GM12878 (cell line): ENCODE measurements around the gene EID1. TPM values are rescaled to one million over a fixed set of nuclear protein-coding genes. Genes with fewer than 3 reads are reported as not detected.

ENCODE experiments used
- ATAC-seq: fragments of 200-7000 bp; cut with Tn5 transposase; 3 replicates; pipeline ENCODE4 v1.9.1; 2020; ENCODE audit warnings: mild to moderate bottlenecking, moderate library complexity
- BruUV-seq: library from RNA; stranded (reverse); fragments of 400-500 nt; replicated peaks from 2 replicates; lab custom pipeline; 2021; lab: Mats Ljungman, UMichigan
- CTCF ChIA-PET: fragments of 300-600 bp; sonication (Branson Sonifier 250); formaldehyde crosslinking; extraction: SDS; loops from one replicate; lab custom pipeline; 2021; ENCODE audit warnings: inconsistent platforms; lab: Yijun Ruan, JAX
- POLR2A ChIA-PET: fragments of 350-600 bp; formaldehyde crosslinking; extraction: SDS; loops from one replicate; lab custom pipeline; 2021; ENCODE audit warnings: inconsistent platforms; lab: Charles Lee
- RAD21 ChIA-PET: fragments of 300-600 bp; sonication (Branson Sonifier 250); formaldehyde crosslinking; loops from one replicate; lab custom pipeline; 2023; ENCODE audit warnings: antibody characterized with exemption; ENCODE audit not compliant: unreplicated experiment; lab: Charles Lee
- SMC1A ChIA-PET: fragments of 300-600 bp; sonication (Branson Sonifier 250); formaldehyde crosslinking; loops from one replicate; lab custom pipeline; 2023; ENCODE audit not compliant: unreplicated experiment, uncharacterized antibody; lab: Charles Lee
- DNase-seq: peaks from one replicate; pipeline ENCODE4 v3.0.0-alpha.2; 2011; ENCODE audit warnings: low read depth, low spot score
- FAIRE-seq: peaks from 3 replicates; lab custom pipeline; 2011; peaks lifted over from hg19 to GRCh38; lab: Jason Lieb, UNC
- H2AFZ ChIP-seq: 2 replicates; pipeline ENCODE4 v1.6.0; 2011; ENCODE audit warnings: low read depth, low read length, control low read depth; ENCODE audit not compliant: control insufficient read depth
- H3K27ac ChIP-seq: 2 replicates; pipeline ENCODE4 v1.5.1; 2011; ENCODE audit warnings: control low read depth; ENCODE audit not compliant: control insufficient read depth, insufficient read depth
- H3K27me3 ChIP-seq, 2 experiments: replicated peaks in 1 of 2; 2 replicates each; pipeline versions ENCODE4 v1.6.0 to v1.6.1; 2011; ENCODE audit warnings: low read length in 1 of 2; ENCODE audit not compliant: control insufficient read depth in 2 of 2, insufficient read depth in 2 of 2
- H3K36me3 ChIP-seq, 2 experiments: 2 replicates each; pipeline ENCODE4 v1.5.1; 2011; ENCODE audit warnings: low read length in 1 of 2; ENCODE audit not compliant: control insufficient read depth in 2 of 2, insufficient read depth in 2 of 2
- H3K4me1 ChIP-seq: 2 replicates; pipeline ENCODE4 v1.6.1; 2011; ENCODE audit warnings: mild to moderate bottlenecking, low read length, moderate library complexity, mixed read lengths; ENCODE audit not compliant: control insufficient read depth, insufficient read depth
- H3K4me2 ChIP-seq: 2 replicates; pipeline ENCODE4 v1.6.0; 2011; ENCODE audit warnings: control low read depth; ENCODE audit not compliant: control insufficient read depth, insufficient read depth
- H3K4me3 ChIP-seq: fragments of 200-600 bp; sonication (generic); 2 replicates; pipeline ENCODE4 v1.5.1; 2016
- H3K79me2 ChIP-seq: 2 replicates; pipeline ENCODE4 v1.6.0; 2011; ENCODE audit warnings: low read length; ENCODE audit not compliant: control insufficient read depth, insufficient read depth
- H3K9ac ChIP-seq: 2 replicates; pipeline ENCODE4 v1.8.0; 2011; ENCODE audit warnings: low read length, control low read depth, mixed read lengths; ENCODE audit not compliant: control insufficient read depth, insufficient read depth
- H3K9me3 ChIP-seq: replicated peaks from 3 replicates; pipeline ENCODE4 v1.5.1; 2011; ENCODE audit warnings: mild to moderate bottlenecking, low read length; ENCODE audit not compliant: control insufficient read depth, insufficient read depth
- H4K20me1 ChIP-seq: 2 replicates; pipeline ENCODE4 v1.6.0; 2011; ENCODE audit not compliant: control insufficient read depth, insufficient read depth
- CEBPB ChIP-seq, 2 experiments: fragments of 150-350 bp in 1 of 2; IDR thresholded peaks; 2 replicates each; pipeline ENCODE4 v1.6.1; 2012 to 2014; ENCODE audit warnings: low read depth in 2 of 2, low read length in 2 of 2, borderline replicate concordance in 1 of 2, inconsistent platforms in 1 of 2
- CHD2 ChIP-seq: IDR thresholded peaks from 2 replicates; pipeline ENCODE4 v1.6.1; 2011; ENCODE audit warnings: low read depth, low read length, improper control_type of control experiment, borderline replicate concordance
- EED ChIP-seq: sonication (generic); IDR thresholded peaks from 2 replicates; pipeline ENCODE4 v1.6.1; 2016; ENCODE audit warnings: antibody characterized with exemption, low read depth
- EGR1 ChIP-seq, 2 experiments: IDR thresholded peaks; 1 replicate in 1 of 2; 2 replicates in 1 of 2; pipeline ENCODE4 v1.6.1; 2011 to 2012; ENCODE audit warnings: low read depth in 2 of 2, low read length in 2 of 2, borderline replicate concordance in 1 of 2, mild to moderate bottlenecking in 1 of 2, moderate library complexity in 1 of 2
- FOXM1 ChIP-seq: IDR thresholded peaks from 2 replicates; pipeline ENCODE4 v1.6.1; 2012; ENCODE audit warnings: low read depth, mild to moderate bottlenecking, inconsistent platforms, low read length, moderate library complexity
- NBN ChIP-seq: fragments of 450-650 bp; IDR thresholded peaks from 2 replicates; pipeline ENCODE4 v1.6.1; 2016
- NR2C2 ChIP-seq: IDR thresholded peaks from 2 replicates; pipeline ENCODE4 v1.6.1; 2011; ENCODE audit warnings: borderline replicate concordance, low read depth; ENCODE audit not compliant: control insufficient read depth, insufficient read length
- POU2F2 ChIP-seq: IDR thresholded peaks from 3 replicates; pipeline ENCODE4 v1.6.1; 2011; ENCODE audit warnings: low read depth, mild to moderate bottlenecking, low read length, borderline replicate concordance
- RAD21 ChIP-seq: IDR thresholded peaks from 2 replicates; pipeline ENCODE4 v1.6.1; 2011; ENCODE audit warnings: mild to moderate bottlenecking, low read depth, low read length, moderate library complexity; ENCODE audit not compliant: insufficient read depth
- RB1 ChIP-seq: fragments of 450-650 bp; formaldehyde crosslinking; IDR thresholded peaks from 2 replicates; pipeline ENCODE4 v1.6.1; 2017; ENCODE audit warnings: mild to moderate bottlenecking, borderline replicate concordance
- RFX5 ChIP-seq: IDR thresholded peaks from 2 replicates; pipeline ENCODE4 v1.6.1; 2011; ENCODE audit warnings: low read depth, low read length, improper control_type of control experiment
- SPI1 ChIP-seq: IDR thresholded peaks from 2 replicates; pipeline ENCODE4 v1.6.1; 2011; ENCODE audit warnings: low read depth, mild to moderate bottlenecking, low read length, moderate library complexity, borderline replicate concordance; ENCODE audit not compliant: insufficient read depth
- SREBF1 ChIP-seq: IDR thresholded peaks from 2 replicates; pipeline ENCODE4 v1.6.1; 2012; ENCODE audit warnings: mild to moderate bottlenecking, low read length
- STAT3 ChIP-seq: IDR thresholded peaks from 2 replicates; pipeline ENCODE4 v1.6.1; 2011; ENCODE audit warnings: low read depth, low read length, improper control_type of control experiment
- YY1 ChIP-seq: IDR thresholded peaks from 2 replicates; pipeline ENCODE4 v1.6.1; 2011; ENCODE audit warnings: low read depth, mild to moderate bottlenecking, low read length
- WGBS: methylation state at CpG from one replicate; pipeline ENCODE4 v1.1.6; 2016; ENCODE audit warnings: low lambda C conversion rate; ENCODE audit not compliant: insufficient replicate concordance, insufficient coverage; ENCODE audit errors: missing lambda C conversion rate; 5-methylcytosine and 5-hydroxymethylcytosine counted together
- in situ Hi-C: fragments of 300-500 bp; cut with MboI; formaldehyde crosslinking; loops from 9 replicates; pipeline ENCODE4 v1.14.3; 2018; ENCODE audit warnings: mixed read lengths
- intact Hi-C: fragments of 100-400 bp; cut with micrococcal nuclease; formaldehyde crosslinking; loops from one replicate; pipeline ENCODE4 v1.14.2; 2022; ENCODE audit not compliant: unreplicated experiment
- polyA plus RNA-seq, 11 experiments: library from polyadenylated mRNA; depleted of rRNA in 4 of 11; unstranded in 6 of 11; stranded (reverse) in 5 of 11; fragments of >200 nt; fragmentation: Nextera tagmentation in 4 of 11; fragmentation: Illumina TruSeq in 1 of 11; extraction: Ambion mirVana in 4 of 11; extraction: Trizol in 1 of 11; gene quantifications; 1 replicate in 1 of 11; 2 replicates in 10 of 11; pipeline versions ENCODE4 v1.2.1 to v1.2.3, GENCODE V29; 2011 to 2016; ENCODE audit warnings: inconsistent platforms in 2 of 11, missing spikeins in 2 of 11, low read depth in 1 of 11
- total RNA-seq, 4 experiments: library from RNA; depleted of rRNA in 3 of 4; stranded (reverse); fragments of >200 nt in 3 of 4; fragmentation: Illumina TruSeq in 1 of 4; extraction: Trizol in 1 of 4; gene quantifications; 2 replicates each; pipeline versions ENCODE4 v1.2.1 to v1.2.3, GENCODE V29; 2013 to 2021
- TF ChIP-seq, protein P1 (sequence below): fragments of 450-650 bp; IDR thresholded peaks from 2 replicates; pipeline ENCODE4 v1.6.1; 2016; ENCODE audit warnings: mild to moderate bottlenecking, moderate library complexity, borderline replicate concordance
- TF ChIP-seq, protein P2 (sequence below): IDR thresholded peaks from 2 replicates; pipeline ENCODE4 v1.6.1; 2012; ENCODE audit warnings: low read depth, low read length, improper control_type of control experiment
- TF ChIP-seq, protein P3 (sequence below): fragments of 150-350 bp; IDR thresholded peaks from 2 replicates; pipeline ENCODE4 v1.6.1; 2014; ENCODE audit warnings: mild to moderate bottlenecking, low read depth, low read length

The EID1 gene
- total and polyA plus RNA-seq, 10 of the 15 experiments (the other 5 are each of a cell fraction or from before 2014, with no cell fraction given) = 45.6 to 210 (median 124) TPM

DNA sequence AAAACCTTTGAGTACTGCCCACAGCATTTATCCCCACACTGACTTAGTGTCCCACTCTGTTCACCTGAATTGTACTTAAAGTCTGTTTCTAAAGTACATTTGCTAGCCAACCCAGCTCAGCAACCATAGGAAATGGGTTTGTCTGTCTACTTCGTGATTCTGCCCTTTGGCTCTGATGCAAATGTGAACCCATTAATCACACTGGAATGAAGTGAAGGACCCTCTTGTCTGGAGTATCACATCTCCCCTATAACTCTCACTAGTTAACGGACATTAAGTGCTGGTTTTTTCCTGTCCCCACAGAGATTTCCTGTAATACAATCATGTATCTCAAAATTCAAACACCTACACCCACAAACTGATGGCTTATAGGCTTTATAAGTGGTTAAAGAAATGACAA, 20.5 kb downstream of the EID1 start (continued):
- TF ChIP-seq NBN (no peak), RAD21 (no peak)

DNA sequence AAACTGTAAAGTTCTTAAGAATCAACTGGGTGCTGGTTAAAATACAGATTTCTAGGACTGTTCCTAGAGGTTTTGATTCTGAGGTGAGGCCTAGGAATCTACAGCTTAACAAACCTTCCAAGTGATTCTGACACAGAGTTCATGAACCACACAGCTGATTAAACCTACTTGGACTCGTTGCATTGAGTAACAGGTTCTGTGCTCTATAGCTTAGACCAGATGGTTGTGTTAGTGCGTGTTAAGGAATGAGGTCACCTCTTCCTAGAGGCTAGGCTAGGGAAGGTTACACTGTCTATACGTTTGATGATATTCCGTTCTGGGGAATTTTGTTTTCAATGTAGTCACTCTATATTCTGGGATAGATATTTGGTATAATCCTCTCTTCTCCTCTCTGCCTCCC, 21.9 kb downstream of the EID1 start:
- no peak overlapping the region for H3K9ac ChIP-seq
- H3K4me1 ChIP-seq = no peaks in the 10 kb centered on the region
- 67% methylated on average over 4 of the region's 4 CpGs for WGBS
- no peaks in the 10 kb centered on the region for H3K36me3 ChIP-seq
- CTCF ChIA-PET = interaction anchor here (1.0 kb wide), 1 partner anchor 12 kb away, joined by 3 read pairs; no protein-coding TSS in a partner anchor
- no peak for FAIRE-seq
- no peak overlapping the region for H2AFZ ChIP-seq
- no TSS peak for BruUV-seq
- POLR2A ChIA-PET = no interaction called here
- no peaks in the 10 kb centered on the region for H4K20me1 ChIP-seq
- ATAC-seq = no peak
- DNase-seq = no peak
- in situ Hi-C loops (no loop called here), intact Hi-C loops (no loop called here)
- no peak overlapping the region for H3K4me2 ChIP-seq
- H3K27me3 ChIP-seq = no peaks in the 10 kb centered on the region
- H3K27ac ChIP-seq = no peak overlapping the region
- no peaks in the 10 kb centered on the region for H3K9me3 ChIP-seq
- no peaks in the 10 kb centered on the region for H3K79me2 ChIP-seq
- RAD21 ChIA-PET = interaction anchor here (1.0 kb wide), 1 partner anchor 64 kb away, joined by 4 read pairs; the partner anchor contains the start of gene SHC4
- SMC1A ChIA-PET = interaction anchor here (1.9 kb wide), 1 partner anchor 41 kb away, joined by 4 read pairs; no protein-coding TSS in a partner anchor
- no peak overlapping the region for H3K4me3 ChIP-seq
- no peak for TF ChIP-seq STAT3
- TF ChIP-seq, protein P1, sequence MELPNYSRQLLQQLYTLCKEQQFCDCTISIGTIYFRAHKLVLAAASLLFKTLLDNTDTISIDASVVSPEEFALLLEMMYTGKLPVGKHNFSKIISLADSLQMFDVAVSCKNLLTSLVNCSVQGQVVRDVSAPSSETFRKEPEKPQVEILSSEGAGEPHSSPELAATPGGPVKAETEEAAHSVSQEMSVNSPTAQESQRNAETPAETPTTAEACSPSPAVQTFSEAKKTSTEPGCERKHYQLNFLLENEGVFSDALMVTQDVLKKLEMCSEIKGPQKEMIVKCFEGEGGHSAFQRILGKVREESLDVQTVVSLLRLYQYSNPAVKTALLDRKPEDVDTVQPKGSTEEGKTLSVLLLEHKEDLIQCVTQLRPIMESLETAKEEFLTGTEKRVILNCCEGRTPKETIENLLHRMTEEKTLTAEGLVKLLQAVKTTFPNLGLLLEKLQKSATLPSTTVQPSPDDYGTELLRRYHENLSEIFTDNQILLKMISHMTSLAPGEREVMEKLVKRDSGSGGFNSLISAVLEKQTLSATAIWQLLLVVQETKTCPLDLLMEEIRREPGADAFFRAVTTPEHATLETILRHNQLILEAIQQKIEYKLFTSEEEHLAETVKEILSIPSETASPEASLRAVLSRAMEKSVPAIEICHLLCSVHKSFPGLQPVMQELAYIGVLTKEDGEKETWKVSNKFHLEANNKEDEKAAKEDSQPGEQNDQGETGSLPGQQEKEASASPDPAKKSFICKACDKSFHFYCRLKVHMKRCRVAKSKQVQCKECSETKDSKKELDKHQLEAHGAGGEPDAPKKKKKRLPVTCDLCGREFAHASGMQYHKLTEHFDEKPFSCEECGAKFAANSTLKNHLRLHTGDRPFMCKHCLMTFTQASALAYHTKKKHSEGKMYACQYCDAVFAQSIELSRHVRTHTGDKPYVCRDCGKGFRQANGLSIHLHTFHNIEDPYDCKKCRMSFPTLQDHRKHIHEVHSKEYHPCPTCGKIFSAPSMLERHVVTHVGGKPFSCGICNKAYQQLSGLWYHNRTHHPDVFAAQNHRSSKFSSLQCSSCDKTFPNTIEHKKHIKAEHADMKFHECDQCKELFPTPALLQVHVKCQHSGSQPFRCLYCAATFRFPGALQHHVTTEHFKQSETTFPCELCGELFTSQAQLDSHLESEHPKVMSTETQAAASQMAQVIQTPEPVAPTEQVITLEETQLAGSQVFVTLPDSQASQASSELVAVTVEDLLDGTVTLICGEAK = no peak
- TF ChIP-seq EGR1 (IDR thresholded peaks at IDR 0.05; ENCODE audit: borderline replicate concordance in 1 of 2, low read depth in 2 of 2, low read length in 2 of 2) = no peak
- TF ChIP-seq, protein P2, sequence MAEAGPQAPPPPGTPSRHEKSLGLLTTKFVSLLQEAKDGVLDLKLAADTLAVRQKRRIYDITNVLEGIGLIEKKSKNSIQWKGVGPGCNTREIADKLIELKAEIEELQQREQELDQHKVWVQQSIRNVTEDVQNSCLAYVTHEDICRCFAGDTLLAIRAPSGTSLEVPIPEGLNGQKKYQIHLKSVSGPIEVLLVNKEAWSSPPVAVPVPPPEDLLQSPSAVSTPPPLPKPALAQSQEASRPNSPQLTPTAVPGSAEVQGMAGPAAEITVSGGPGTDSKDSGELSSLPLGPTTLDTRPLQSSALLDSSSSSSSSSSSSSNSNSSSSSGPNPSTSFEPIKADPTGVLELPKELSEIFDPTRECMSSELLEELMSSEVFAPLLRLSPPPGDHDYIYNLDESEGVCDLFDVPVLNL = no peak
- TF ChIP-seq SREBF1 = no peak
- no peak for TF ChIP-seq RFX5
- TF ChIP-seq, protein P3, sequence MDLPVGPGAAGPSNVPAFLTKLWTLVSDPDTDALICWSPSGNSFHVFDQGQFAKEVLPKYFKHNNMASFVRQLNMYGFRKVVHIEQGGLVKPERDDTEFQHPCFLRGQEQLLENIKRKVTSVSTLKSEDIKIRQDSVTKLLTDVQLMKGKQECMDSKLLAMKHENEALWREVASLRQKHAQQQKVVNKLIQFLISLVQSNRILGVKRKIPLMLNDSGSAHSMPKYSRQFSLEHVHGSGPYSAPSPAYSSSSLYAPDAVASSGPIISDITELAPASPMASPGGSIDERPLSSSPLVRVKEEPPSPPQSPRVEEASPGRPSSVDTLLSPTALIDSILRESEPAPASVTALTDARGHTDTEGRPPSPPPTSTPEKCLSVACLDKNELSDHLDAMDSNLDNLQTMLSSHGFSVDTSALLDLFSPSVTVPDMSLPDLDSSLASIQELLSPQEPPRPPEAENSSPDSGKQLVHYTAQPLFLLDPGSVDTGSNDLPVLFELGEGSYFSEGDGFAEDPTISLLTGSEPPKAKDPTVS = no peak
- TF ChIP-seq CEBPB (IDR thresholded peaks at IDR 0.05; ENCODE audit: borderline replicate concordance in 1 of 2, low read depth in 2 of 2, low read length in 2 of 2) = no peak
- TF ChIP-seq RB1 = no peak
- TF ChIP-seq FOXM1 = no peak
- no peak for TF ChIP-seq SPI1
- TF ChIP-seq NR2C2 = no peak
- TF ChIP-seq CHD2 = no peak
- TF ChIP-seq EED = no peak
- TF ChIP-seq POU2F2 = no peak
- no peak for TF ChIP-seq YY1
